ENCODE data around the gene TMEM150A.
"Not testable (repeated sequence)": the region's sequence is repeated elsewhere in the genome, so short reads cannot be mapped to it uniquely, and the experiment has no call there.

Gene TMEM150A

GRCh38 chr2:85611705-85612587 lies 9.4 kb upstream of the TMEM150A start, which contains the start of gene C2orf68:
C2orf68 (minus strand) TSS chr2:85612066; CDS start chr2:85611984, 82 bp downstream.
- DNase-seq (ENCODE audit: low read depth in 2 of 2) = peak; percentile 57 to 60

- DNase-seq (ENCODE audit: low read depth in 2 of 2) = no peak
Observed at GRCh38 chr2:85611217-85611704, 8.8 kb upstream of the TMEM150A start.

GRCh38 chr2:85607268-85608215 lies 5.0 kb upstream of the TMEM150A start:
- no peak for DNase-seq (ENCODE audit: low read depth in 2 of 2)

GRCh38 chr2:85606116-85606455 lies 3.6 kb upstream of the TMEM150A start:
- no peak for DNase-seq (ENCODE audit: low read depth in 2 of 2)

- DNase-seq (ENCODE audit: low read depth in 2 of 2) = peak; percentile 62 to 66
Observed at GRCh38 chr2:85605406-85606115, 3.1 kb upstream of the TMEM150A start.

GRCh38 chr2:85604568-85605339 lies 2.3 kb upstream of the TMEM150A start:
- no peak for DNase-seq (ENCODE audit: low read depth in 2 of 2)

GRCh38 chr2:85604133-85604444 lies 1.6 kb upstream of the TMEM150A start:
- DNase-seq (ENCODE audit: low read depth in 2 of 2) = not testable (repeated sequence)

GRCh38 chr2:85601771-85602475 lies 575 bp downstream of the TMEM150A start:
- no peak for DNase-seq (ENCODE audit: low read depth in 2 of 2)

- no peak for DNase-seq (ENCODE audit: low read depth in 2 of 2)
Observed at GRCh38 chr2:85600951-85601770, 1.3 kb downstream of the TMEM150A start.

- no peak for DNase-seq (ENCODE audit: low read depth in 2 of 2)
Observed at GRCh38 chr2:85600235-85600575, 2.3 kb downstream of the TMEM150A start.

GRCh38 chr2:85599468-85600234 lies 2.8 kb downstream of the TMEM150A start:
- no peak for DNase-seq (ENCODE audit: low read depth in 2 of 2)

- DNase-seq (ENCODE audit: low read depth in 2 of 2) = no peak
Observed at GRCh38 chr2:85598594-85599340, 3.7 kb downstream of the TMEM150A start.

GRCh38 chr2:85597241-85597640 lies 5.3 kb downstream of the TMEM150A start:
- no peak for DNase-seq (ENCODE audit: low read depth in 2 of 2)

GRCh38 chr2:85596486-85597143 lies 5.9 kb downstream of the TMEM150A start:
- no peak for DNase-seq (ENCODE audit: low read depth in 2 of 2)

GRCh38 chr2:85596026-85596333 lies 6.5 kb downstream of the TMEM150A start:
- DNase-seq (ENCODE audit: low read depth in 2 of 2) = no peak

- peak; percentile 96 for DNase-seq (ENCODE audit: low read depth in 2 of 2)
Observed at GRCh38 chr2:85595301-85596025, 7.0 kb downstream of the TMEM150A start, which contains the start of gene RNF181. RNF181 (plus strand) TSS chr2:85595745; CDS start chr2:85595764, 19 bp downstream.

GRCh38 chr2:85594715-85595300 lies 7.7 kb downstream of the TMEM150A start:
- DNase-seq (ENCODE audit: low read depth in 2 of 2) = no peak
